GM19193 (cell line): ENCODE data around the gene ARL15.

Source experiments
- POLR2A ChIP-seq: IDR thresholded peaks from 4 replicates; pipeline ENCODE4 v1.6.1; 2011; ENCODE audit not compliant: insufficient read depth, insufficient read length; ENCODE audit errors: extremely low read depth

The ARL15 gene

GRCh38 chr5:54013556-54014194, 296.7 kb downstream of the ARL15 start:
- no peak for TF ChIP-seq POLR2A

GRCh38 chr5:54009828-54010227, 300.5 kb downstream of the ARL15 start:
- no peak for TF ChIP-seq POLR2A

- TF ChIP-seq POLR2A, result no peak
Observed at GRCh38 chr5:54009357-54009756, 301.0 kb downstream of the ARL15 start.

- TF ChIP-seq POLR2A, result no peak
Observed at GRCh38 chr5:54007827-54008777, 302.3 kb downstream of the ARL15 start.

GRCh38 chr5:54004697-54005096, 305.7 kb downstream of the ARL15 start:
- no peak for TF ChIP-seq POLR2A

- no peak for TF ChIP-seq POLR2A
Observed at GRCh38 chr5:54002779-54003178, 307.6 kb downstream of the ARL15 start.

GRCh38 chr5:54001976-54002775, 308.2 kb downstream of the ARL15 start:
- no peak for TF ChIP-seq POLR2A

- no peak for TF ChIP-seq POLR2A
Observed at GRCh38 chr5:54000011-54000410, 310.4 kb downstream of the ARL15 start.

GRCh38 chr5:53997736-53998627, 312.4 kb downstream of the ARL15 start:
- no peak for TF ChIP-seq POLR2A

- no peak for TF ChIP-seq POLR2A
Observed at GRCh38 chr5:53996008-53996407, 314.4 kb downstream of the ARL15 start.

GRCh38 chr5:53994148-53994547, 316.2 kb downstream of the ARL15 start:
- no peak for TF ChIP-seq POLR2A

- TF ChIP-seq POLR2A, result no peak
Observed at GRCh38 chr5:53991942-53992341, 318.4 kb downstream of the ARL15 start.

GRCh38 chr5:53987101-53987500, 323.3 kb downstream of the ARL15 start:
- no peak for TF ChIP-seq POLR2A

GRCh38 chr5:53985796-53986195, 324.6 kb downstream of the ARL15 start:
- TF ChIP-seq POLR2A, result no peak
